Activated T-helper 17 cell treated with anti-CD3 and anti-CD28 coated beads, Interleukin-2, amount 50 U/mL, for 72 hours (primary cell): ENCODE measurements around the gene SH3D21. TPM values are rescaled to one million over a fixed set of nuclear protein-coding genes. Genes with fewer than 3 reads are reported as not detected.
A peak's percentile ranks its signal among the peaks of the same experiment; 100 is the strongest.

Experiments used
- ATAC-seq: fragments of 150-1000 bp; cut with Tn5 transposase; replicated peaks from 2 replicates; pipeline ENCODE4 v1.10.0; 2021; ENCODE audit warnings: mild to moderate bottlenecking, moderate library complexity
- H3K27ac Mint-ChIP-seq: one replicate; pipeline ENCODE4 v1.8.0; 2022; ENCODE audit warnings: mixed read lengths
- H3K27me3 Mint-ChIP-seq: one replicate; pipeline ENCODE4 v1.8.0; 2022; ENCODE audit warnings: mixed read lengths
- H3K36me3 Mint-ChIP-seq: one replicate; pipeline ENCODE4 v1.8.0; 2022; ENCODE audit warnings: low read depth, mild to moderate bottlenecking, mixed read lengths
- H3K4me1 Mint-ChIP-seq: one replicate; pipeline ENCODE4 v1.8.0; 2022; ENCODE audit warnings: mixed read lengths
- H3K4me3 Mint-ChIP-seq: one replicate; pipeline ENCODE4 v1.8.0; 2022; ENCODE audit warnings: mild to moderate bottlenecking, mixed read lengths
- H3K9me3 Mint-ChIP-seq: one replicate; pipeline ENCODE4 v1.8.0; 2022; ENCODE audit warnings: mixed read lengths
- total RNA-seq, 2 donors: library from RNA; stranded (reverse); gene quantifications; one replicate each; pipeline ENCODE4 v1.2.3, GENCODE V29; 2022

SH3D21 gene
- 100 to 1,000 TPM in 1 of 2 donors, 10 to 100 TPM in 1; 24.4 to 245 TPM for total RNA-seq

DNA sequence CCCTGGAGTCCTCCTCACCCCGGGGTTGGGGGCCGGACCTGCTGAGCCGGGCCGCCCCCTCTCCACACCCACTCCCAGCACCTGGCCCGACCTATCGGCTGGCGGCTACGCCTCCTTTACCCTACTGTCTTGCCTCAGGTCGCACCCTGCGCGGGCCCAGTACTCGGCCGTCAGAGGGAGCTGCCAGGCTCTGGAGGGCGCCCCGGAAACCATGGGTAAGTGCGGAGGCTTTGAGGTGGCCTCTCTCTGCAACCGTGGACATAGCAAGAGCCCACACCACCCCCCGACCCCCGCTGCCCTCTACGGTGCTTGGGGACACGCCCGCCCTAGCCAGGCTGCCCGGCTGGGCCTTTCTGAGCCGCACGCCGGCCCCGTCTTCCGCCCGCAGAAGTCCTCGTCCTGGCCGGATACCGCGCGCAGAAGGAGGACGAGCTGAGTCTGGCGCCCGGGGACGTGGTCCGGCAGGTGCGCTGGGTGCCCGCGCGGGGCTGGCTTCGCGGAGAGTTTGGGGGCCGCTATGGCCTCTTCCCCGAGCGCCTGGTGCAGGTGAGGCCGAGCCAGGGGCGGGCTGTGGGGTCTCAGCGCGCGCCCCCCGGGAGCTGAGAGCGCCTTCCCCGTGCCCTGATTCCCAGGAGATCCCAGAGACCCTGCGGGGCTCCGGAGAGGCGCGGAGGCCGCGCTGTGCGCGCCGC, at the start of gene SH3D21:
Gene SH3D21, plus strand, starts transcription at position 159 of the 692 bp plus-strand sequence. Its CDS starts 53 bp downstream, at position 212.
- Mint-ChIP-seq H3K9me3 (no peaks in the 10 kb centered on the region), H3K36me3 (peaks cover 93% of the 10 kb centered on the region), H3K27me3 (no peaks in the 10 kb centered on the region), H3K4me1 (peaks cover 31% of the 10 kb centered on the region), H3K27ac (peak within 1 kb of the TSS; percentile 100), H3K4me3 (peak within 1 kb of the TSS; percentile 100)
- peak; percentile 40 for ATAC-seq

- peaks cover 84% of the 10 kb centered on the region for H3K36me3 Mint-ChIP-seq
- H3K27ac Mint-ChIP-seq: peak overlapping the region; percentile 12
- H3K4me3 Mint-ChIP-seq: no peak overlapping the region
- no peaks in the 10 kb centered on the region for H3K27me3 Mint-ChIP-seq
- ATAC-seq: no peak
- no peaks in the 10 kb centered on the region for H3K9me3 Mint-ChIP-seq
- peaks cover 9% of the 10 kb centered on the region for H3K4me1 Mint-ChIP-seq
Observed at GRCh38 chr1:36256558-36257374, 49.4 kb upstream of the SH3D21 start.

DNA sequence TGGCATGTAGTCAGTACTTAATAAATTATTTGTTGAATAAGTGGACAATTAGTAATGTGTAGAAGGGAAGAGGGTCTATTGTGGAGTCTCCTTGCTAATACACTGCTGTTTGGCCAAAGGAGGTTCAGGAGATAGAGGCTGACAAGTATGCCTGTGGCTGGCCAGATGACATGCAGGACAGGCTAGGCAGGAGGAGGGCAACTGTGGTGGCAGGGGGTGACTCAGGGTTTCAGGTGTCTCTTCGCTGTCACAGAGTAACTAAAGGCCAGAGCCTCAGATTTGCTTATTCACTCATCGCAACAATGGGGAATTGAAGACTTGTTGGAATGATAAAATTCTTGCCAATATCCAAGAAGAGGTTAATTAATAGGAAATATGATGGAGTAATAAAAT, 48.8 kb upstream of the SH3D21 start:
- ATAC-seq: peak; percentile 99
- Mint-ChIP-seq H3K27ac (peak overlapping the region; percentile 12), H3K4me3 (no peak overlapping the region), H3K36me3 (peaks cover 90% of the 10 kb centered on the region), H3K4me1 (peaks cover 9% of the 10 kb centered on the region), H3K9me3 (no peaks in the 10 kb centered on the region), H3K27me3 (no peaks in the 10 kb centered on the region)

DNA sequence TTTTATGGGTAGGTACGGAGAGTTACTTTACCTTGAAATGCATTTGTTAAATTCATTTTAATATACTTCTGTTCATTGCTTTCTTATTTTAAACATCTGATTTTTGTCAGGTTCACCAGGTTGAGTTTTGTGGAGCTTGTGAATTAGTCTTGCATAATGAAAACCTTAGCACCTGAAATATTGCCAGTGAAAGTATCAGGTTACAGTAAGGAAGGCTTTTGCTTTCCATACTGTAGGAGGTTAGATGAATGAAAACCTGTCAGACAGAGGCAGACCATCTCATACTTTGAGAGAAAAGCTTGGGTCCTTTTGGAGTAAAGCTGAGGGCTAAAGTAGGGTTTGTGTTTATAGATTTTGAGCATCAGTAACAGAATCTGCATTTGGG, 47.2 kb upstream of the SH3D21 start:
- no peak overlapping the region for H3K4me3 Mint-ChIP-seq
- ATAC-seq: no peak
- H3K4me1 Mint-ChIP-seq: peaks cover 12% of the 10 kb centered on the region
- no peaks in the 10 kb centered on the region for H3K27me3 Mint-ChIP-seq
- H3K9me3 Mint-ChIP-seq: no peaks in the 10 kb centered on the region
- peaks cover 92% of the 10 kb centered on the region for H3K36me3 Mint-ChIP-seq
- no peak overlapping the region for H3K27ac Mint-ChIP-seq

GRCh38 chr1:36268981-36269380, 37.2 kb upstream of the SH3D21 start:
- H3K27me3 Mint-ChIP-seq: no peaks in the 10 kb centered on the region
- no peaks in the 10 kb centered on the region for H3K9me3 Mint-ChIP-seq
- H3K4me3 Mint-ChIP-seq: no peak overlapping the region
- H3K36me3 Mint-ChIP-seq: peaks cover 86% of the 10 kb centered on the region
- H3K4me1 Mint-ChIP-seq: peaks cover 5% of the 10 kb centered on the region
- peak overlapping the region; percentile 3 for H3K27ac Mint-ChIP-seq
- ATAC-seq: no peak

- Mint-ChIP-seq H3K27me3 (no peaks in the 10 kb centered on the region), H3K27ac (peak overlapping the region; percentile 3), H3K4me3 (no peak overlapping the region), H3K9me3 (no peaks in the 10 kb centered on the region), H3K36me3 (peaks cover 86% of the 10 kb centered on the region), H3K4me1 (peaks cover 5% of the 10 kb centered on the region)
- ATAC-seq: no peak
Observed at GRCh38 chr1:36269408-36269838, 36.7 kb upstream of the SH3D21 start.

DNA sequence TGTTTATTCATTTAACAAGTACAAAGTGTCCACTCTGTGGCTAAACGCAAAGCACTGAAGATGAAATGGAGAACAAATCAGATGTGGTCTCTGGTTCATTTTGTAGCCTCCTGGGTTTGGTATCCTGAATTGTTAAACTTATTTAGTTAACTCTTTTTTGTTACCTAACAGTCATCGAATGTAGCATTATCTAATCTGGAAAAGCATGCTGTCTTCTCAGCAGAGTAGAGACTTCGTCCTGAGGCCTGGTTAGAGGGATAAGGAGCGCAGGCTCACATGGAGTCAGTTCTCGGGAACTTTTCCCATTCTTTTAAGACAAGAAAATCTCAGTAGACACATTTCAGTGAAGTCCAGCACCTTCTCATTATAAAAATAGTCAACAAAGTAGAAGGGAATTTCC, 33.1 kb upstream of the SH3D21 start:
- H3K27ac Mint-ChIP-seq: peak overlapping the region; percentile 62
- H3K4me1 Mint-ChIP-seq: peaks cover 5% of the 10 kb centered on the region
- no peak overlapping the region for H3K4me3 Mint-ChIP-seq
- H3K9me3 Mint-ChIP-seq: no peaks in the 10 kb centered on the region
- H3K27me3 Mint-ChIP-seq: no peaks in the 10 kb centered on the region
- no peak for ATAC-seq
- H3K36me3 Mint-ChIP-seq: peaks cover 61% of the 10 kb centered on the region

GRCh38 chr1:36274201-36274600, 32.0 kb upstream of the SH3D21 start:
- ATAC-seq: no peak
- H3K27me3 Mint-ChIP-seq: no peaks in the 10 kb centered on the region
- no peak overlapping the region for H3K27ac Mint-ChIP-seq
- no peaks in the 10 kb centered on the region for H3K9me3 Mint-ChIP-seq
- no peak overlapping the region for H3K4me3 Mint-ChIP-seq
- peaks cover 7% of the 10 kb centered on the region for H3K4me1 Mint-ChIP-seq
- H3K36me3 Mint-ChIP-seq: peaks cover 49% of the 10 kb centered on the region

GRCh38 chr1:36276688-36277087, 29.5 kb upstream of the SH3D21 start:
- Mint-ChIP-seq H3K9me3 (no peaks in the 10 kb centered on the region), H3K4me1 (peaks cover 21% of the 10 kb centered on the region), H3K27me3 (no peaks in the 10 kb centered on the region), H3K27ac (no peak overlapping the region), H3K36me3 (peaks cover 50% of the 10 kb centered on the region), H3K4me3 (no peak overlapping the region)
- ATAC-seq: no peak

DNA sequence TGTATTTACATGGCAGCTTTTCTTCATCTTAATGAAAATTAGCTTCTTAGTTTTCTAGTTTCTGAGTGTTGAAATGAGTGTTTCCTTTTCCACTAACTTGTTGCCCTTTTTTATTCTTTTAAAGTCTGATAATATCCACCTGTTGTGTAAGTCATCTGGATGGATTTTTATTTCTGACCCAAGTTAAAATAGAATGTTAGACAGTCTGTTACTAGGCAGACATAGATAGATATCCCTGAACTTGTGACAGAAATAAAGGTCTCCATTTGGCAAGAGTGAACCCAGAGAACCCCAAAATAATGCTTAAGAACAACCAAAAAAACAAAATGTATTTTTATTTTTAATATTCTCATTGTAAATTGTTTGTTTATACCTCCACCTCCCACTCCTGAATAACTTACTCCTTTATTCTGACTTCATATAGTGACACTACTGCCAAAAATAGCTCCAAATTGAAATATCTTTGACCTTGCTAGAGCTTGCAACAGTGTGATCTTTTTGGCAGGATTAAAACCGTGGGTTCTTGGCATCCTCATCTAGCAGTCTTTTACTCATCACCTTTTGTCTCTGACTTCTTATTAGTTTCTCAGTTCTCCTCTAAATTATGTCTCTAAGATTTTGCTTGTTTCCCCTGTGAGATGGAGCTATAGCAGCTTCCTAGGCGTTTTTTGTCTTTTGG, 26.9 kb upstream of the SH3D21 start:
- H3K4me3 Mint-ChIP-seq: peak overlapping the region; percentile 37
- peaks cover 16% of the 10 kb centered on the region for H3K4me1 Mint-ChIP-seq
- H3K9me3 Mint-ChIP-seq: no peaks in the 10 kb centered on the region
- no peak for ATAC-seq
- H3K27ac Mint-ChIP-seq: peak overlapping the region; percentile 81
- peaks cover 51% of the 10 kb centered on the region for H3K36me3 Mint-ChIP-seq
- no peaks in the 10 kb centered on the region for H3K27me3 Mint-ChIP-seq

GRCh38 chr1:36279789-36280296, 26.3 kb upstream of the SH3D21 start:
- peaks cover 54% of the 10 kb centered on the region for H3K36me3 Mint-ChIP-seq
- H3K4me1 Mint-ChIP-seq: peaks cover 16% of the 10 kb centered on the region
- ATAC-seq: no peak
- H3K27ac Mint-ChIP-seq: peak overlapping the region; percentile 81
- no peaks in the 10 kb centered on the region for H3K9me3 Mint-ChIP-seq
- H3K27me3 Mint-ChIP-seq: no peaks in the 10 kb centered on the region
- peak overlapping the region; percentile 37 for H3K4me3 Mint-ChIP-seq

GRCh38 chr1:36284061-36284460, 22.1 kb upstream of the SH3D21 start:
- peaks cover 89% of the 10 kb centered on the region for H3K36me3 Mint-ChIP-seq
- peaks cover 33% of the 10 kb centered on the region for H3K4me1 Mint-ChIP-seq
- no peak for ATAC-seq
- no peaks in the 10 kb centered on the region for H3K27me3 Mint-ChIP-seq
- peak overlapping the region; percentile 44 for H3K27ac Mint-ChIP-seq
- no peak overlapping the region for H3K4me3 Mint-ChIP-seq
- H3K9me3 Mint-ChIP-seq: no peaks in the 10 kb centered on the region

- no peak overlapping the region for H3K4me3 Mint-ChIP-seq
- H3K27ac Mint-ChIP-seq: peak overlapping the region; percentile 44
- peaks cover 93% of the 10 kb centered on the region for H3K36me3 Mint-ChIP-seq
- no peak for ATAC-seq
- no peaks in the 10 kb centered on the region for H3K9me3 Mint-ChIP-seq
- no peaks in the 10 kb centered on the region for H3K27me3 Mint-ChIP-seq
- H3K4me1 Mint-ChIP-seq: peaks cover 31% of the 10 kb centered on the region
Observed at GRCh38 chr1:36284517-36284916, 21.7 kb upstream of the SH3D21 start.

GRCh38 chr1:36285443-36286101, 20.6 kb upstream of the SH3D21 start:
- peak; percentile 77 for ATAC-seq
- Mint-ChIP-seq H3K4me1 (peaks cover 21% of the 10 kb centered on the region), H3K36me3 (peaks cover 93% of the 10 kb centered on the region), H3K9me3 (no peaks in the 10 kb centered on the region), H3K4me3 (peak overlapping the region; percentile 58), H3K27me3 (no peaks in the 10 kb centered on the region), H3K27ac (peak overlapping the region; percentile 84)
